Hepatocyte (in vitro differentiated cells): ENCODE data around the gene SRSF5. TPM values are rescaled to one million over a fixed set of nuclear protein-coding genes. Genes with fewer than 3 reads are reported as not detected.

ENCODE experiments used
- DNase-seq: peaks from one replicate; pipeline ENCODE4 v3.0.0-alpha.2; 2016; ENCODE audit warnings: low spot score
- H2AFZ ChIP-seq: fragments of 200-600 bp; sonication (generic); 2 replicates; pipeline ENCODE4 v1.6.0; 2016; ENCODE audit warnings: antibody characterized with exemption, mild to moderate bottlenecking
- H3K27ac ChIP-seq: fragments of 200-600 bp; sonication (generic); 2 replicates; pipeline ENCODE4 v1.5.1; 2016; ENCODE audit warnings: mild to moderate bottlenecking
- H3K27me3 ChIP-seq: fragments of 200-600 bp; sonication (generic); 2 replicates; pipeline ENCODE4 v1.6.1; 2016
- H3K36me3 ChIP-seq: fragments of 200-600 bp; sonication (generic); replicated peaks from 2 replicates; pipeline ENCODE4 v1.5.1; 2016; ENCODE audit warnings: low read depth; ENCODE audit not compliant: insufficient read depth
- H3K4me1 ChIP-seq: fragments of 200-600 bp; sonication (generic); 2 replicates; pipeline ENCODE4 v1.5.1; 2016; ENCODE audit warnings: mild to moderate bottlenecking, moderate library complexity; ENCODE audit not compliant: insufficient read depth
- H3K4me2 ChIP-seq: fragments of 200-600 bp; sonication (generic); 2 replicates; pipeline ENCODE4 v1.6.0; 2016
- H3K4me3 ChIP-seq: fragments of 200-600 bp; sonication (generic); 2 replicates; pipeline ENCODE4 v1.5.1; 2016; ENCODE audit warnings: mild to moderate bottlenecking
- H3K79me2 ChIP-seq: fragments of 200-600 bp; sonication (generic); 2 replicates; pipeline ENCODE4 v1.6.0; 2017; ENCODE audit warnings: mild to moderate bottlenecking
- H3K9me2 ChIP-seq: fragments of 200-600 bp; sonication (generic); replicated peaks from 2 replicates; pipeline ENCODE4 v1.6.0; 2017; ENCODE audit warnings: mild to moderate bottlenecking; ENCODE audit not compliant: insufficient read depth
- H3K9me3 ChIP-seq: fragments of 200-600 bp; sonication (generic); 2 replicates; pipeline ENCODE4 v1.5.1; 2016; ENCODE audit warnings: low read depth, mild to moderate bottlenecking
- H4K20me1 ChIP-seq: fragments of 200-600 bp; sonication (generic); 2 replicates; pipeline ENCODE4 v1.6.0; 2016; ENCODE audit warnings: mild to moderate bottlenecking; ENCODE audit not compliant: insufficient read depth, poor library complexity, severe bottlenecking
- EZH2 ChIP-seq: fragments of 200-600 bp; sonication (generic); IDR thresholded peaks from 2 replicates; pipeline ENCODE4 v1.6.1; 2016; ENCODE audit warnings: antibody characterized with exemption, mild to moderate bottlenecking, borderline replicate concordance
- EZH2phosphoT487 ChIP-seq: fragments of 200-600 bp; sonication (generic); IDR thresholded peaks from one replicate; pipeline ENCODE4 v1.6.1; 2018; ENCODE audit warnings: antibody characterized with exemption, mild to moderate bottlenecking, low read depth, moderate library complexity; ENCODE audit not compliant: unreplicated experiment, severe bottlenecking
- WGBS: methylation state at CpG from one replicate; pipeline ENCODE4 v1.1.6; 2016; ENCODE audit warnings: low lambda C conversion rate; ENCODE audit errors: missing lambda C conversion rate; 5-methylcytosine and 5-hydroxymethylcytosine counted together
- polyA plus RNA-seq: library from polyadenylated mRNA; unstranded; fragments of >200 nt; fragmentation: Nextera tagmentation; extraction: Ambion mirVana; gene quantifications from 2 replicates; pipeline ENCODE4 v1.2.1, GENCODE V29; 2016
- total RNA-seq: library from RNA; depleted of rRNA; stranded (reverse); fragments of >200 nt; gene quantifications from 2 replicates; pipeline ENCODE4 v1.2.3, GENCODE V29; 2014
- TF ChIP-seq, protein P1 (sequence below): fragments of 200-600 bp; sonication (generic); IDR thresholded peaks from 2 replicates; pipeline ENCODE4 v1.5.1; 2016; ENCODE audit warnings: antibody characterized with exemption, mild to moderate bottlenecking; ENCODE audit not compliant: poor library complexity

Gene SRSF5
- total and polyA plus RNA-seq, 2 experiments from 2014 or later = 262 to 386 TPM

DNA sequence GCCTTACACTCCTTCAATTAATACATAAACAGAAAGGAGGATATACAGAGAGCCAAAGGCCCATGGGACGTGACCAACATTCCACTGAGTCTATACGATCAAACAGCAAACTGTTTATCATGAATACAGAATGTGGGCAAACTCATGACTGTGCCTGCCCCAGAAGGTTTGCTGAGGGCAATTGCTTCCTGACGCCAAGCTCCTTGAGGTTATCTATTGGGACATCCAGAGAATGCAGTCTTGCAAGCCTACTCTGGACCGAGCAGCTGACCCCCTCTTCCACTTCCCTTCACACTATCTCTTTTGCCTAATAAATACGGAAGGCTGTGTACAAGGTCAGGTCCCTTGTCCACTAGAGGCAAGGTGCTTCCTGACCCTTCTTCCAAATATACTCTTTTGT lies 48.6 kb downstream of the SRSF5 start:
- Histone ChIP-seq H3K9me3 (no peaks in the 10 kb centered on the region), H3K79me2 (no peaks in the 10 kb centered on the region), H3K4me3 (no peak overlapping the region), H3K27me3 (no peaks in the 10 kb centered on the region), H3K9me2 (no peaks in the 10 kb centered on the region), H3K4me1 (no peaks in the 10 kb centered on the region), H3K4me2 (no peak overlapping the region), H2AFZ (no peak overlapping the region), H3K36me3 (no peaks in the 10 kb centered on the region), H4K20me1 (no peaks in the 10 kb centered on the region), H3K27ac (no peak overlapping the region)
- TF ChIP-seq, protein P1, sequence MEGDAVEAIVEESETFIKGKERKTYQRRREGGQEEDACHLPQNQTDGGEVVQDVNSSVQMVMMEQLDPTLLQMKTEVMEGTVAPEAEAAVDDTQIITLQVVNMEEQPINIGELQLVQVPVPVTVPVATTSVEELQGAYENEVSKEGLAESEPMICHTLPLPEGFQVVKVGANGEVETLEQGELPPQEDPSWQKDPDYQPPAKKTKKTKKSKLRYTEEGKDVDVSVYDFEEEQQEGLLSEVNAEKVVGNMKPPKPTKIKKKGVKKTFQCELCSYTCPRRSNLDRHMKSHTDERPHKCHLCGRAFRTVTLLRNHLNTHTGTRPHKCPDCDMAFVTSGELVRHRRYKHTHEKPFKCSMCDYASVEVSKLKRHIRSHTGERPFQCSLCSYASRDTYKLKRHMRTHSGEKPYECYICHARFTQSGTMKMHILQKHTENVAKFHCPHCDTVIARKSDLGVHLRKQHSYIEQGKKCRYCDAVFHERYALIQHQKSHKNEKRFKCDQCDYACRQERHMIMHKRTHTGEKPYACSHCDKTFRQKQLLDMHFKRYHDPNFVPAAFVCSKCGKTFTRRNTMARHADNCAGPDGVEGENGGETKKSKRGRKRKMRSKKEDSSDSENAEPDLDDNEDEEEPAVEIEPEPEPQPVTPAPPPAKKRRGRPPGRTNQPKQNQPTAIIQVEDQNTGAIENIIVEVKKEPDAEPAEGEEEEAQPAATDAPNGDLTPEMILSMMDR = no peak
- no peak for TF ChIP-seq EZH2
- TF ChIP-seq EZH2phosphoT487 = no peak
- no peak for DNase-seq
- 80% methylated on average over 5 of the region's 5 CpGs for WGBS

DNA sequence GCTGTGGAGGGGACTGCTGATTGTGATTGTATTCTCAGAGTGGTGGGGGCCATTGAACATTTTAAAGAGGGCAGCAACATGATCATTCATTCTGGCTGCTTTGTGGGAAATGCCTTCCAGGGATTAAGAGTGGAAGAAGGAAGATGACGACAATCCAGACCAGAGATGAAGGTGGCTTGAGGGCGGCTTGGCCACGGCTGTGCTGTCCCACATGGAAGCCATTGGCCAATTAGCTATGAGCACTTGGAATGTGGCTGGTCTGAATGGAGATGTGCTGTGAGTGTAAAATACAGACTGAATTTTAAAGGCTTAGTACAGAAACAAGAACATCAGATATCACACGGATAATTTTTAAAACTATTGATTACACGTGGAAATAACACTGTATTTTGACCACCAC lies 49.3 kb downstream of the SRSF5 start:
- Histone ChIP-seq H3K4me2 (no peak overlapping the region), H3K4me1 (no peaks in the 10 kb centered on the region), H3K9me2 (no peaks in the 10 kb centered on the region), H2AFZ (no peak overlapping the region), H3K36me3 (no peaks in the 10 kb centered on the region), H3K4me3 (no peak overlapping the region), H3K27me3 (no peaks in the 10 kb centered on the region), H3K9me3 (no peaks in the 10 kb centered on the region), H3K79me2 (no peaks in the 10 kb centered on the region), H3K27ac (no peak overlapping the region), H4K20me1 (no peaks in the 10 kb centered on the region)
- TF ChIP-seq EZH2phosphoT487 (no peak), EZH2 (no peak)
- TF ChIP-seq, protein P1 = no peak
- WGBS = 80% methylated on average over 5 of the region's 5 CpGs
- no peak for DNase-seq

DNA sequence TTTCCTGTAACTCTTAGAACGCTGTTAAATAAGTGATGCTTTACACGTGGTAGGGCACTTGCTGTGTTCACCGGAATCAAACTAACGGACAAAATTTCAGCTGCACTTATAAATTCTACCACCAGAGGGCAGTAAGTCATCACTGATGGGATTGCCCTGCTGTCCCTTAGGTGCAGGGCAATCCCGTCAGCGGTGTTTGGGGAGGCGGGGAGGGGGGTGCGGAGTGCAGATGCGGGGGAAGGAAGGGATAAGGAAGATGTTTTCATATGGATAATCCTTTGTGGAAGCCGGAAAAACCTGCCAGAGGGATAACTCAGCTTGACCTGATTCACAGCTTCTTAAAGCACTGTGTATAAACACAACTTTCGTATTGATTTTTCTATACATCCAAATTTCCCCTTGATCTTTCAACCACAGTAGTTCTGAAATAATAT lies 51.8 kb downstream of the SRSF5 start:
- no peaks in the 10 kb centered on the region for H3K9me3 ChIP-seq
- no peak for TF ChIP-seq EZH2
- TF ChIP-seq, protein P1 = peak; percentile 97
- H3K4me3 ChIP-seq = no peak overlapping the region
- no peak overlapping the region for H3K27ac ChIP-seq
- H3K9me2 ChIP-seq = no peaks in the 10 kb centered on the region
- H3K36me3 ChIP-seq = no peaks in the 10 kb centered on the region
- H3K79me2 ChIP-seq = no peaks in the 10 kb centered on the region
- DNase-seq = peak; percentile 81
- no peaks in the 10 kb centered on the region for H3K27me3 ChIP-seq
- no peaks in the 10 kb centered on the region for H3K4me1 ChIP-seq
- no peaks in the 10 kb centered on the region for H4K20me1 ChIP-seq
- H2AFZ ChIP-seq = no peak overlapping the region
- 10% methylated on average over 11 of the region's 11 CpGs for WGBS
- H3K4me2 ChIP-seq = no peak overlapping the region

DNA sequence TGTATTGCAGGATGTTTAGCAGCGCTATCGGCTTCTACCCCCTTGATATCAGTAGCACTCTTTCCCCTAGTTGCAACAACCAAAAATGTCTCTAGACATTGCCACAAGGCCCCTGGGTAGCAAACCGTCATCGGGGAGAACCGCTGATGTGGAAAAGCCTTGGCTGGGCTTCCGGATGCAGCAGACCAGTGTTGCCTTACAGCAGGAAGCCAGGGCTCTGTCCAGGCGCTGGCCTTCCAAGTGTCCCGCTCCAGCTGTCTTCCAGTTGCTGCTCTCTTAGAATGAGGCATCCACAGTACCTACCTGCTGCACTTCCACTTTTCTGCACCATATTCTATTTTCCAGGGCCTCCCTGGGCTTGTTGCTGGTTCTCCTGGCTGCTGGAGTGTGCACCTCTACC lies 52.7 kb downstream of the SRSF5 start:
- Histone ChIP-seq H3K4me2 (no peak overlapping the region), H3K4me1 (no peaks in the 10 kb centered on the region), H2AFZ (no peak overlapping the region), H3K27ac (no peak overlapping the region), H3K27me3 (no peaks in the 10 kb centered on the region), H3K9me2 (no peaks in the 10 kb centered on the region), H4K20me1 (no peaks in the 10 kb centered on the region), H3K4me3 (no peak overlapping the region), H3K36me3 (no peaks in the 10 kb centered on the region), H3K9me3 (no peaks in the 10 kb centered on the region), H3K79me2 (no peaks in the 10 kb centered on the region)
- no peak for DNase-seq
- 89% methylated on average over 8 of the region's 8 CpGs for WGBS
- TF ChIP-seq, protein P1 = no peak
- no peak for TF ChIP-seq EZH2phosphoT487
